Measurements from ENCODE around the gene ANTKMT. TPM values are rescaled to one million over a fixed set of nuclear protein-coding genes. Genes with fewer than 3 reads are reported as not detected.

ANTKMT gene
- total RNA-seq, 1 donor from 2014 or later, result 58.0 TPM

GRCh38 chr16:764184-764750 is 43.3 kb downstream of the ANTKMT start:
- Mint-ChIP-seq H3K4me3 (no peak overlapping the region), H3K36me3 (ENCODE audit: low read depth) (no peaks in the 10 kb centered on the region), H3K9me3 (no peaks in the 10 kb centered on the region), H3K4me1 (no peaks in the 10 kb centered on the region), H3K27me3 (peaks cover 2% of the 10 kb centered on the region), H3K27ac (no peak overlapping the region)
- POLR2A ChIA-PET, result no interaction called here
- intact Hi-C loops (cut with micrococcal nuclease), result no loop called here
- ATAC-seq (ENCODE audit: low read depth) (no peak), DNase-seq (no peak)
- CTCF ChIA-PET, result no interaction called here
- TF ChIP-seq CTCF (IDR thresholded peaks at IDR 0.05), result no peak

GRCh38 chr16:764848-765487 is 44.0 kb downstream of the ANTKMT start:
- Mint-ChIP-seq H3K36me3 (ENCODE audit: low read depth) (no peaks in the 10 kb centered on the region), H3K9me3 (no peaks in the 10 kb centered on the region), H3K27me3 (no peaks in the 10 kb centered on the region), H3K4me3 (no peak overlapping the region), H3K4me1 (no peaks in the 10 kb centered on the region), H3K27ac (no peak overlapping the region)
- ATAC-seq (ENCODE audit: low read depth) (no peak), DNase-seq (no peak)
- ChIA-PET POLR2A (no interaction called here), CTCF (no interaction called here)
- intact Hi-C loops (cut with micrococcal nuclease), result no loop called here
- TF ChIP-seq CTCF (IDR thresholded peaks at IDR 0.05), result no peak

- Mint-ChIP-seq H3K27me3 (no peaks in the 10 kb centered on the region), H3K27ac (no peak overlapping the region), H3K36me3 (ENCODE audit: low read depth) (no peaks in the 10 kb centered on the region), H3K9me3 (no peaks in the 10 kb centered on the region), H3K4me3 (no peak overlapping the region), H3K4me1 (no peaks in the 10 kb centered on the region)
- CTCF ChIA-PET, result no interaction called here
- ATAC-seq (ENCODE audit: low read depth), result no peak
- no peak for TF ChIP-seq CTCF (IDR thresholded peaks at IDR 0.05)
- POLR2A ChIA-PET, result no interaction called here
- intact Hi-C loops (cut with micrococcal nuclease), result no loop called here
- DNase-seq, result no peak
These were observed 44.5 kb downstream of the ANTKMT start for GRCh38 chr16:765488-765865.

- no peak for ATAC-seq (ENCODE audit: low read depth)
- H3K27ac Mint-ChIP-seq, result no peak overlapping the region
- no peaks in the 10 kb centered on the region for H3K4me1 Mint-ChIP-seq
- H3K9me3 Mint-ChIP-seq, result no peaks in the 10 kb centered on the region
- no peaks in the 10 kb centered on the region for H3K27me3 Mint-ChIP-seq
- no peaks in the 10 kb centered on the region for H3K36me3 Mint-ChIP-seq (ENCODE audit: low read depth)
- ChIA-PET POLR2A (no interaction called here), CTCF (no interaction called here)
- TF ChIP-seq CTCF (IDR thresholded peaks at IDR 0.05), result no peak
- no peak for DNase-seq
- intact Hi-C loops (cut with micrococcal nuclease), result no loop called here
- H3K4me3 Mint-ChIP-seq, result no peak overlapping the region
These were observed 45.3 kb downstream of the ANTKMT start for GRCh38 chr16:766008-766819.

- Mint-ChIP-seq H3K4me3 (no peak overlapping the region), H3K27me3 (no peaks in the 10 kb centered on the region), H3K27ac (no peak overlapping the region), H3K4me1 (no peaks in the 10 kb centered on the region), H3K9me3 (no peaks in the 10 kb centered on the region), H3K36me3 (ENCODE audit: low read depth) (no peaks in the 10 kb centered on the region)
- ATAC-seq (ENCODE audit: low read depth) (no peak), DNase-seq (no peak)
- CTCF ChIA-PET, result no interaction called here
- no peak for TF ChIP-seq CTCF (IDR thresholded peaks at IDR 0.05)
- intact Hi-C loops (cut with micrococcal nuclease), result no loop called here
- POLR2A ChIA-PET, result no interaction called here
These were observed 46.1 kb downstream of the ANTKMT start for GRCh38 chr16:766820-767640.

Measured in activated B cell treated with CpG ODN at 0.5 μM for 24 hours (primary cell).